Neural progenitor cell (in vitro differentiated cells): ENCODE data around the gene TRIM31. TPM values are rescaled to one million over a fixed set of nuclear protein-coding genes. Genes with fewer than 3 reads are reported as not detected.

ENCODE experiments used
- DNase-seq: peaks from one replicate; pipeline ENCODE4 v3.0.0-alpha.2; 2016; ENCODE audit warnings: low spot score
- H2AFZ ChIP-seq: fragments of 200-600 bp; sonication (generic); replicated peaks from 2 replicates; pipeline ENCODE4 v1.6.1; 2016; ENCODE audit warnings: antibody characterized with exemption
- H3F3A ChIP-seq: fragments of 200-600 bp; sonication (generic); 2 replicates; pipeline ENCODE4 v1.6.1; 2016; ENCODE audit warnings: antibody characterized with exemption, low read depth
- H3K27ac ChIP-seq: fragments of 200-600 bp; sonication (generic); 2 replicates; pipeline ENCODE4 v1.5.1; 2016; ENCODE audit warnings: mild to moderate bottlenecking
- H3K27me3 ChIP-seq: fragments of 200-600 bp; sonication (generic); 2 replicates; pipeline ENCODE4 v1.6.1; 2016; ENCODE audit warnings: mild to moderate bottlenecking, moderate library complexity
- H3K36me3 ChIP-seq: fragments of 200-600 bp; sonication (generic); 2 replicates; pipeline ENCODE4 v1.5.1; 2016
- H3K4me1 ChIP-seq: fragments of 200-600 bp; sonication (generic); 2 replicates; pipeline ENCODE4 v1.6.1; 2016; ENCODE audit warnings: mixed run types
- H3K4me2 ChIP-seq: fragments of 200-600 bp; sonication (generic); 2 replicates; pipeline ENCODE4 v1.6.1; 2016
- H3K4me3 ChIP-seq: fragments of 200-600 bp; sonication (generic); 2 replicates; pipeline ENCODE4 v1.5.1; 2016
- H3K79me2 ChIP-seq: fragments of 200-600 bp; sonication (generic); 2 replicates; pipeline ENCODE4 v1.6.1; 2016; ENCODE audit warnings: low read depth
- H3K9ac ChIP-seq: fragments of 200-600 bp; sonication (generic); 2 replicates; pipeline ENCODE4 v1.6.1; 2016
- H3K9me3 ChIP-seq: fragments of 200-600 bp; sonication (generic); 2 replicates; pipeline ENCODE4 v1.5.1; 2016; ENCODE audit warnings: low read depth
- H4K20me1 ChIP-seq: fragments of 200-600 bp; sonication (generic); 2 replicates; pipeline ENCODE4 v1.6.1; 2016; ENCODE audit warnings: low read depth
- H3K27ac Mint-ChIP-seq: 3 replicates; pipeline ENCODE4 v1.8.0; 2021; ENCODE audit warnings: mixed read lengths
- H3K27me3 Mint-ChIP-seq: 2 replicates; pipeline ENCODE4 v1.8.0; 2022; ENCODE audit warnings: low read depth, mild to moderate bottlenecking, inconsistent platforms, moderate library complexity, mixed read lengths; ENCODE audit not compliant: insufficient read depth
- H3K36me3 Mint-ChIP-seq: 3 replicates; pipeline ENCODE4 v1.8.0; 2021; ENCODE audit warnings: mixed read lengths
- H3K4me1 Mint-ChIP-seq: 3 replicates; pipeline ENCODE4 v1.8.0; 2021; ENCODE audit warnings: mixed read lengths
- H3K4me3 Mint-ChIP-seq: 3 replicates; pipeline ENCODE4 v1.8.0; 2021; ENCODE audit warnings: mild to moderate bottlenecking, moderate library complexity, mixed read lengths
- H3K9me3 Mint-ChIP-seq: 3 replicates; pipeline ENCODE4 v1.8.0; 2020; ENCODE audit warnings: mixed read lengths
- EZH2 ChIP-seq: fragments of 200-600 bp; sonication (generic); IDR thresholded peaks from 2 replicates; pipeline ENCODE4 v1.6.1; 2017; ENCODE audit warnings: antibody characterized with exemption, mild to moderate bottlenecking, moderate library complexity
- EZH2phosphoT487 ChIP-seq: fragments of 200-600 bp; sonication (generic); IDR thresholded peaks from 2 replicates; pipeline ENCODE4 v1.6.1; 2017; ENCODE audit warnings: antibody characterized with exemption
- total RNA-seq: library from RNA; depleted of rRNA; stranded (reverse); fragments of >200 nt; gene quantifications from 2 replicates; pipeline ENCODE4 v1.2.3, GENCODE V29; 2015; ENCODE audit warnings: low replicate concordance
- TF ChIP-seq, protein P1 (sequence below): fragments of 200-600 bp; sonication (generic); IDR thresholded peaks from 2 replicates; pipeline ENCODE4 v1.5.1; 2017; ENCODE audit warnings: antibody characterized with exemption, mild to moderate bottlenecking

Gene TRIM31
- total RNA-seq, 1 donor from 2014 or later = not detected

DNA sequence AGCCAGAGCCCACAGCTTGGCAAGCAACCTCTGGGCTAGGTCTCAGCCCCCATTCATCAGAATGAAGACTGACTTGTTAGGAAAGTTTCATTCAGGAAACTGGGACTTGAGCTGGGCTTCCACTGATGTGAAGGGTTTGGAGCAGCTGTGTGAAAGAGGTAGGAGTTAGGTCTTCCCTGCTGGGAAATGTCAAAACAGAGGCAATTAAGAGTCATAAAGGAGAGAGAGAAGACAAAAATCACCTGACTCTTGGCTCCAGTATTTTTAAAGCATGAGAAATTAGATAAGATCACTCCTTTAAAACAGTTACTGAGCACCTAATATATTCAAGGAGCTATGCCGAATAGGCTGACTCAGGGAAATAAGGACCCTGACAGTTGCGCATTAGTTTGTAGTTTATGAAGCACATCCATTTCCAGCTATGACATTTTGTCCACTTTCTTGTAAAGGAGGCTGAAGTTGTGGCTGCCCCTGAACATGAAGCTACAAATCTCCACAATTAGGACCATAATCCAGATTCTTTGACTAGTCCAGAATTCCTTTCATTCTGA is 19.1 kb upstream of the TRIM31 start:
- Mint-ChIP-seq H3K9me3 (no peaks in the 10 kb centered on the region), H3K27ac (no peak overlapping the region), H3K4me3 (no peak overlapping the region), H3K4me1 (peaks cover 9% of the 10 kb centered on the region), H3K27me3 (peaks cover 49% of the 10 kb centered on the region), H3K36me3 (no peaks in the 10 kb centered on the region)
- Histone ChIP-seq H3K4me2 (no peak overlapping the region), H3K79me2 (no peaks in the 10 kb centered on the region), H3F3A (peaks cover 5% of the 10 kb centered on the region), H4K20me1 (no peaks in the 10 kb centered on the region), H3K27ac (no peak overlapping the region), H3K27me3 (peaks cover 81% of the 10 kb centered on the region), H2AFZ (no peak overlapping the region), H3K36me3 (no peaks in the 10 kb centered on the region), H3K9me3 (no peaks in the 10 kb centered on the region), H3K9ac (no peak overlapping the region), H3K4me1 (no peaks in the 10 kb centered on the region), H3K4me3 (no peak overlapping the region)
- TF ChIP-seq, protein P1, sequence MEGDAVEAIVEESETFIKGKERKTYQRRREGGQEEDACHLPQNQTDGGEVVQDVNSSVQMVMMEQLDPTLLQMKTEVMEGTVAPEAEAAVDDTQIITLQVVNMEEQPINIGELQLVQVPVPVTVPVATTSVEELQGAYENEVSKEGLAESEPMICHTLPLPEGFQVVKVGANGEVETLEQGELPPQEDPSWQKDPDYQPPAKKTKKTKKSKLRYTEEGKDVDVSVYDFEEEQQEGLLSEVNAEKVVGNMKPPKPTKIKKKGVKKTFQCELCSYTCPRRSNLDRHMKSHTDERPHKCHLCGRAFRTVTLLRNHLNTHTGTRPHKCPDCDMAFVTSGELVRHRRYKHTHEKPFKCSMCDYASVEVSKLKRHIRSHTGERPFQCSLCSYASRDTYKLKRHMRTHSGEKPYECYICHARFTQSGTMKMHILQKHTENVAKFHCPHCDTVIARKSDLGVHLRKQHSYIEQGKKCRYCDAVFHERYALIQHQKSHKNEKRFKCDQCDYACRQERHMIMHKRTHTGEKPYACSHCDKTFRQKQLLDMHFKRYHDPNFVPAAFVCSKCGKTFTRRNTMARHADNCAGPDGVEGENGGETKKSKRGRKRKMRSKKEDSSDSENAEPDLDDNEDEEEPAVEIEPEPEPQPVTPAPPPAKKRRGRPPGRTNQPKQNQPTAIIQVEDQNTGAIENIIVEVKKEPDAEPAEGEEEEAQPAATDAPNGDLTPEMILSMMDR = no peak
- TF ChIP-seq EZH2phosphoT487 (no peak), EZH2 (no peak)
- no peak for DNase-seq

GRCh38 chr6:30130887-30131862 is 18.3 kb upstream of the TRIM31 start:
- DNase-seq = peak; percentile 92
- Histone ChIP-seq H3K4me2 (no peak overlapping the region), H3K4me3 (no peak overlapping the region), H3K79me2 (no peaks in the 10 kb centered on the region), H3K4me1 (no peaks in the 10 kb centered on the region), H3K9me3 (no peaks in the 10 kb centered on the region), H3F3A (peaks cover 5% of the 10 kb centered on the region), H3K36me3 (no peaks in the 10 kb centered on the region), H4K20me1 (no peaks in the 10 kb centered on the region), H3K27ac (no peak overlapping the region), H3K27me3 (peaks cover 84% of the 10 kb centered on the region), H3K9ac (no peak overlapping the region), H2AFZ (no peak overlapping the region)
- Mint-ChIP-seq H3K36me3 (no peaks in the 10 kb centered on the region), H3K4me1 (peaks cover 9% of the 10 kb centered on the region), H3K27ac (no peak overlapping the region), H3K9me3 (no peaks in the 10 kb centered on the region), H3K4me3 (peak overlapping the region; percentile 8), H3K27me3 (peaks cover 56% of the 10 kb centered on the region)
- TF ChIP-seq EZH2 (peak; percentile 40), EZH2phosphoT487 (peak; percentile 60)
- TF ChIP-seq, protein P1 = peak; percentile 99

DNA sequence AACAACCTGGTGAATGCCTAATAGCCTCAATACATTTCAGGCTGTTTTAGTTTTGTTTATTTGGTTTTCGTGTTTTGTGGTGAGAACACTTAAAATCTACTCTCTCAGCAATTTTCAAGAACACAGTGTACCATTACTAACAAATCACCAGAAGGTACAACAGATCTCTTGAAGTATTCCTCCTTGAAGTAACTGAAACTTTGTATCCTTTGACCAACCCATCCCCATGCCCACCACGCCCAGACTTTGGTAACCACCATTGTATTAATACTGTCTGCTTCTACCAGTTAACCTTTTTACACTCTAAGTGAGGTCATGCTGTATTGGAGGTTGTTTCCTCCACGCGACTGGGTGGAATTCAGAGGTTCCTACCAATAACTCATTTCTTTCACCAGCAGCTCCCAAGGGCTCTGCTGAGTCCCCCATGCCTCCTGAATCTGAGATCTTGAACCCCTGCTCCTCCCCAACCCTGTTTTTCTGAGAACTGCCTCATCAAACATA is 17.3 kb upstream of the TRIM31 start:
- no peak overlapping the region for H3K4me3 Mint-ChIP-seq
- peaks cover 5% of the 10 kb centered on the region for H3F3A ChIP-seq
- H3K9ac ChIP-seq = no peak overlapping the region
- H3K27ac ChIP-seq = no peak overlapping the region
- no peak for TF ChIP-seq EZH2
- TF ChIP-seq, protein P1 = no peak
- TF ChIP-seq EZH2phosphoT487 = no peak
- peaks cover 9% of the 10 kb centered on the region for H3K4me1 Mint-ChIP-seq
- no peaks in the 10 kb centered on the region for H3K79me2 ChIP-seq
- no peaks in the 10 kb centered on the region for H3K36me3 ChIP-seq
- H3K27me3 ChIP-seq = peaks cover 94% of the 10 kb centered on the region
- H3K36me3 Mint-ChIP-seq = no peaks in the 10 kb centered on the region
- no peaks in the 10 kb centered on the region for H4K20me1 ChIP-seq
- H2AFZ ChIP-seq = no peak overlapping the region
- no peak for DNase-seq
- peaks cover 60% of the 10 kb centered on the region for H3K27me3 Mint-ChIP-seq
- no peak overlapping the region for H3K4me3 ChIP-seq
- no peaks in the 10 kb centered on the region for H3K9me3 Mint-ChIP-seq
- no peak overlapping the region for H3K27ac Mint-ChIP-seq
- no peak overlapping the region for H3K4me2 ChIP-seq
- H3K9me3 ChIP-seq = no peaks in the 10 kb centered on the region
- H3K4me1 ChIP-seq = no peaks in the 10 kb centered on the region
